ENCODE data around the gene TTC7B.

DNA sequence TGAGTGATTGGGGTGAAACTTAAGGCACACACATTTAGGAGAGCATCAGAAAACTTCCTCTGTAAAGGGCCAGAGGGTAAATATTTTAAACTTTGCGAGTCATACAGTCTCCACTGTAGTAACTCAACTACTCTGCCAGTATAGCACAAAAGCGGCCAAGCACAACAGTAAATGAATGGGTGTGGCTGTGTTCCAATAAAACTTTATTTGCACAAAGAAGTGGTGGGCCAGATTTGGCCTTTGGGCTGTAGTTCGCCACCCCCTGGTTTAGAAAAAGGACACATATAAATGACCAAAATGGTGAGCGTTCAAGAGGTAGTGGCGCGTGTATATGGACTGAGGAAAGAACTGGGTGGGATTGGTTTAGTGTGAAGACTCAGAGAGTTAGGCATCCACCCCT, 309.5 kb downstream of the TTC7B start:
- TF ChIP-seq, protein P1, sequence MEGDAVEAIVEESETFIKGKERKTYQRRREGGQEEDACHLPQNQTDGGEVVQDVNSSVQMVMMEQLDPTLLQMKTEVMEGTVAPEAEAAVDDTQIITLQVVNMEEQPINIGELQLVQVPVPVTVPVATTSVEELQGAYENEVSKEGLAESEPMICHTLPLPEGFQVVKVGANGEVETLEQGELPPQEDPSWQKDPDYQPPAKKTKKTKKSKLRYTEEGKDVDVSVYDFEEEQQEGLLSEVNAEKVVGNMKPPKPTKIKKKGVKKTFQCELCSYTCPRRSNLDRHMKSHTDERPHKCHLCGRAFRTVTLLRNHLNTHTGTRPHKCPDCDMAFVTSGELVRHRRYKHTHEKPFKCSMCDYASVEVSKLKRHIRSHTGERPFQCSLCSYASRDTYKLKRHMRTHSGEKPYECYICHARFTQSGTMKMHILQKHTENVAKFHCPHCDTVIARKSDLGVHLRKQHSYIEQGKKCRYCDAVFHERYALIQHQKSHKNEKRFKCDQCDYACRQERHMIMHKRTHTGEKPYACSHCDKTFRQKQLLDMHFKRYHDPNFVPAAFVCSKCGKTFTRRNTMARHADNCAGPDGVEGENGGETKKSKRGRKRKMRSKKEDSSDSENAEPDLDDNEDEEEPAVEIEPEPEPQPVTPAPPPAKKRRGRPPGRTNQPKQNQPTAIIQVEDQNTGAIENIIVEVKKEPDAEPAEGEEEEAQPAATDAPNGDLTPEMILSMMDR (IDR thresholded peaks at IDR 0.05): no peak
- no peak for TF ChIP-seq POLR2A (IDR thresholded peaks at IDR 0.05)
- no peak for TF ChIP-seq POLR2AphosphoS5 (IDR thresholded peaks at IDR 0.05)

Measured in prostate gland (tissue), 2 donors.